ENCODE measurements around the gene KRT28. TPM values are rescaled to one million over a fixed set of nuclear protein-coding genes. Genes with fewer than 3 reads are reported as not detected.

KRT28 gene
- polyA plus RNA-seq, 3 donors, result not detected

Other genes with a start within 250 kb of the KRT28 start
- under 1 TPM; 0.11 to 0.48 (median 0.33) TPM for gene CCR7, start 234.5 kb downstream of the KRT28 start, polyA plus RNA-seq (ENCODE audit: insufficient read length in 3 of 3)
- 100 to 1,000 TPM; 236 to 258 (median 256) TPM for gene SMARCE1, start 152.1 kb downstream of the KRT28 start, polyA plus RNA-seq (ENCODE audit: insufficient read length in 3 of 3)
- under 1 TPM; 0.06 to 0.21 (median 0.17) TPM for gene KRT222, start 134.8 kb downstream of the KRT28 start, polyA plus RNA-seq (ENCODE audit: insufficient read length in 3 of 3)
- not detected for gene KRT24, start 96.2 kb downstream of the KRT28 start, polyA plus RNA-seq (ENCODE audit: insufficient read length in 3 of 3)
- gene KRT25, start 44.6 kb downstream of the KRT28 start, polyA plus RNA-seq (ENCODE audit: insufficient read length in 3 of 3), result under 1 TPM in 1 of 3 donors, not detected in 2; 0.09 TPM
- not detected for gene KRT26, start 27.8 kb downstream of the KRT28 start, polyA plus RNA-seq (ENCODE audit: insufficient read length in 3 of 3)
- not detected for gene KRT27, start 17.4 kb downstream of the KRT28 start, polyA plus RNA-seq (ENCODE audit: insufficient read length in 3 of 3)
- 10 to 100 TPM; 47.1 to 49.5 (median 48.5) TPM for gene KRT10, start 22.7 kb upstream of the KRT28 start, polyA plus RNA-seq (ENCODE audit: insufficient read length in 3 of 3)
- gene KRT12, start 67.3 kb upstream of the KRT28 start, polyA plus RNA-seq (ENCODE audit: insufficient read length in 3 of 3), result not detected
- gene KRT20, start 85.3 kb upstream of the KRT28 start, polyA plus RNA-seq (ENCODE audit: insufficient read length in 3 of 3), result under 1 TPM in 2 of 3 donors, not detected in 1; 0.11 to 0.19 TPM
- 1 to 10 TPM in 1 of 3 donors, under 1 TPM in 2; 0.80 to 1.4 (median 0.94) TPM for gene KRT23, start 137.7 kb upstream of the KRT28 start, polyA plus RNA-seq (ENCODE audit: insufficient read length in 3 of 3)
- not detected for gene KRT39, start 167.0 kb upstream of the KRT28 start, polyA plus RNA-seq (ENCODE audit: insufficient read length in 3 of 3)
- not detected for gene KRT40, start 184.4 kb upstream of the KRT28 start, polyA plus RNA-seq (ENCODE audit: insufficient read length in 3 of 3)
- not detected for gene KRTAP3-3, start 194.2 kb upstream of the KRT28 start, polyA plus RNA-seq (ENCODE audit: insufficient read length in 3 of 3)
- gene KRTAP3-2, start 199.9 kb upstream of the KRT28 start, polyA plus RNA-seq (ENCODE audit: insufficient read length in 3 of 3), result not detected
- not detected for gene KRTAP3-1, start 209.2 kb upstream of the KRT28 start, polyA plus RNA-seq (ENCODE audit: insufficient read length in 3 of 3)
- gene KRTAP1-5, start 227.2 kb upstream of the KRT28 start, polyA plus RNA-seq (ENCODE audit: insufficient read length in 3 of 3), result not detected
- gene KRTAP1-4, start 230.2 kb upstream of the KRT28 start, polyA plus RNA-seq (ENCODE audit: insufficient read length in 3 of 3), result not detected
- not detected for gene KRTAP1-3, start 234.9 kb upstream of the KRT28 start, polyA plus RNA-seq (ENCODE audit: insufficient read length in 3 of 3)
- not detected for gene KRTAP1-1, start 241.5 kb upstream of the KRT28 start, polyA plus RNA-seq (ENCODE audit: insufficient read length in 3 of 3)
- not detected for gene KRTAP2-1, start 247.4 kb upstream of the KRT28 start, polyA plus RNA-seq (ENCODE audit: insufficient read length in 3 of 3)

Measured in renal cortex interstitium (tissue), 3 donors.